GM19372 (cell line): ENCODE measurements around the gene ZSCAN31.

ENCODE experiments used
- ATAC-seq: cut with Tn5 transposase; IDR thresholded peaks from one replicate; pipeline ENCODE4 v1.9.1; 2021; ENCODE audit warnings: mild to moderate bottlenecking, low read depth, moderate library complexity; ENCODE audit not compliant: unreplicated experiment

Gene ZSCAN31

GRCh38 chr6:28353981-28354676, 18.2 kb upstream of the ZSCAN31 start:
- ATAC-seq = no peak

- ATAC-seq = no peak
Measured at GRCh38 chr6:28353356-28353755, 17.4 kb upstream of the ZSCAN31 start.

DNA sequence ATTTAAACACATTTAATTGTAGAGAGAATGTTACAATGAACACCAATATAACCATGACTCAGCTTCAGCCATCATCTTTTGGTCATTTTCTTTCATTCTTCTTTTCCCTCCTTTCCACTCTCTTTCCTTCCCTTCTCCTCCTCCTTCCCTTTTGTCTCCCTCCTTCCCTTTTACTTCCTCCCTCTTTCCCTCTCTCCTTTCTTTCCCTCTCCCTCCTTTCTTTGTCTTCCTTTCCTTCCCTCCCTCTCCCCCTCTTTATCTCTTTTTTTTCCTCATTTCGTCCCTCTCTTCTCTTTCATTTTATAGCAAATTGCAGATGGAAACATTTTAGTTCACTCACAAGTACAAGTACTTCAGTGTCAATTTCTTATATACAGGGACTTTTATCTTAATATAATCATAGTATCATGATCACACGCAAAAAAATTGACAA, 15.6 kb upstream of the ZSCAN31 start:
- no peak for ATAC-seq

GRCh38 chr6:28351087-28351486, 15.1 kb upstream of the ZSCAN31 start:
- no peak for ATAC-seq

- ATAC-seq = peak; percentile 98
Measured at GRCh38 chr6:28349892-28350737, 14.2 kb upstream of the ZSCAN31 start, which contains the start of gene ZKSCAN3. Gene ZKSCAN3 (plus strand): TSS chr6:28349947. CDS start chr6:28359587, 9,640 bp downstream.

- ATAC-seq = peak; percentile 14
Measured at GRCh38 chr6:28349344-28349891, 13.5 kb upstream of the ZSCAN31 start.

GRCh38 chr6:28347119-28347518, 11.2 kb upstream of the ZSCAN31 start:
- no peak for ATAC-seq

DNA sequence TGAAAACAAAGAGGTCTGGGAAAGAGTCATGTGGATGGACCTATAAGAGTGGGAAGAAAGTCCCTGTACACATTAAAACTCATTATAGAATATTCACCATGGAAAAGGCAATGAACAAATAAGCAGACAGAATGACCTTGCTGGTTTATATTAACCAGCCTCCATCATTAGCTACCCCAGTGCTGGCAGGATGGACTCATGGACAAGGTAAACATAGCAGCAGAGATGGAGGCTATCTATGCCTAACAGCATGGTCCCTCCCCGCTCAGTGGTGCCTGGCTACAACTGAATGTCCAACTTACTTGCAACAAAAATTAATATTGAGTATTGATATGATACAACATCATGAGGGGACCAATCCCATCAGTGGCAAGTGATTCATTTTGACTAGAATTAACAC, 9.3 kb upstream of the ZSCAN31 start:
- ATAC-seq = no peak

- no peak for ATAC-seq
Measured at GRCh38 chr6:28343898-28344677, 8.1 kb upstream of the ZSCAN31 start.

DNA sequence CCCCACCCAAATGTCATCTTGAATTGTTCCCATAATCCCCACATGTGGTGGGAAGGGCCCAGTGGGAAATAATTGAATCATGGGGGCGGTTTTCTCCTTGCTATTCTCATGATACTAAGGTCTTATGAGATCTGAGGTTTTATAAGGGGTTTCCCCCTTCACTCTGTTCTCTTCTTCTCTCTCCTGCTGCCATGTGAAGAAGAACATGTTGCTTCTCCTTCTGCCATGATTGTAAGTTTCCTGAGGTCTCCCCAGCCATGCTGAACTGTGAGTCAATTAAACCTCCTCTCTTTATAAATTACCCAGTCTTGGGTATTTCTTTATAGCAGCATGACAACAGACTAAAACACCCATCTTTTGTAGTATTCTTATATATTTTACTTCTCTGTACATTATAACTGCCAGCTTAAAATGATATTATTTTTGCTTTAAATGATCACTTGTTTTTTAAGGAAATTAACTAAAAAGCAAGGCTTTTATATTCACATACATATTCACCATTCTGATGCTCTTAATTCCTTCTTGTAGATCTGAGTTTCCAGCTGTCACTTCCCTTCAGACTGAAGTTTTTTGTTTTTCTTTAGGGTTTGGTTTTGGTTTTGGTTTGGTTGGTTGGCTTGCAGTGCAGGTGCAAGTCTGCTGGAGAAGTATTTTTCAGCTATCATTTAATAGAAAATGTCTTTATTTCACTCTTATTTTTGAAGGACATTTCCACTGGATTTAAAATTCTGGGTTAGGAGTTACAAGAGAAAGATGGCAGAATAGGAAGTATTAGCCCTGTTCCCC, 4.6 kb upstream of the ZSCAN31 start:
- ATAC-seq = no peak

DNA sequence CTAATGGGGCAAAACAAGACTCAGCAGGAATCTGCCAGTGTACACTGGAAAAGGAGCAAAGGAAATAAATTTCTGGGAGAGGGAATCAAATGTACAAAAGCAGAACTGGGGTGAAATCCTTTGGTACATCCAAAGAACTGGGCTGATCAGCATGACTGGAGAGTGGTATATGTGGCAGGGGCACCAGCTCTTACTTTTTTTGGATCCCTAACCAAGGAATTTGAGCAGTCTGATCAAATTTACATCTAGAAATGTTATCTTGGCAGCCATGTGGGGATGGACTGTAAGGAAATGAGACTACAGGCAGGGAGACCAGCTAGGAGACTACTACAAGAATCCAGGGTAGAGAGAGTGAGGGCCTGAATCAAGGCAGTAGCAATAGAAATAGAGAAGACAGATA, 1.2 kb upstream of the ZSCAN31 start:
- no peak for ATAC-seq

- ATAC-seq = peak; percentile 13
Measured at GRCh38 chr6:28336284-28337120, 554 bp upstream of the ZSCAN31 start.

- ATAC-seq = no peak
Measured at GRCh38 chr6:28335040-28335563, 846 bp downstream of the ZSCAN31 start.

GRCh38 chr6:28334286-28335039, 1.5 kb downstream of the ZSCAN31 start:
- no peak for ATAC-seq

GRCh38 chr6:28333599-28334018, 2.3 kb downstream of the ZSCAN31 start:
- no peak for ATAC-seq

- no peak for ATAC-seq
Measured at GRCh38 chr6:28333047-28333446, 2.9 kb downstream of the ZSCAN31 start.

- no peak for ATAC-seq
Measured at GRCh38 chr6:28330041-28330440, 5.9 kb downstream of the ZSCAN31 start.

DNA sequence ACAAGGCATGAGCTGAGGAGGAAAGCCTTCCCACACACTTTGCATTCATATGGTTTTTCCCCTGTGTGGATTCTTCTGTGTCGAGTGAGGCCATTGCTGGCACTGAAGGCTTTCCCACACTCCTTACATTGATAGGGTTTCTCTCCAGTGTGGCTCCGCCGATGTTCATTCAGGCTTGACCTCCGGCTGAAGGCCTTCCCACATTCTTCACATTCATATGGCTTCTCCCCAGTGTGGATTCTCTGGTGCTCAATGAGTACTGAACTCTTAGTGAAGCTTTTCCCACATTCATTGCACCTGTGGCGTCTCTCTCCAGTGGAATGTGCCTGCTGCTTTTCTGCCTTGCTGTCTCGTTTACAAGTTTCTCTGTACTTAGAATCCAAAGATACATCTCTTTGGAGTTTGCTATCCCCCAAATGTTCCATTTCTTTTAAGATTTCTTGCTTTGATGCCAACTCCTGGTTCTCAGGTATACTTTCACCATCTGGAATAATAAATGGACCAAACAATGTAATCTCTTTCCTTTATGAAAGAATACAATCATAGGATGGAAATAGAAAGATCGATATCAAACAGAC, 9.5 kb downstream of the ZSCAN31 start:
- no peak for ATAC-seq
